Activated naive CD8-positive, alpha-beta T cell (primary cell): Measurements from ENCODE around the gene LRRC26.
A peak's percentile ranks its signal among the peaks of the same experiment; 100 is the strongest.

ENCODE experiments used
- H3K27ac Mint-ChIP-seq: one replicate; pipeline ENCODE4 v1.8.0; 2021; ENCODE audit warnings: mixed read lengths
- H3K27me3 Mint-ChIP-seq: one replicate; pipeline ENCODE4 v1.8.0; 2021; ENCODE audit warnings: mixed read lengths
- H3K36me3 Mint-ChIP-seq: one replicate; pipeline ENCODE4 v1.8.0; 2021; ENCODE audit warnings: mixed read lengths
- H3K4me1 Mint-ChIP-seq: one replicate; pipeline ENCODE4 v1.8.0; 2021; ENCODE audit warnings: low read depth, mixed read lengths
- H3K4me3 Mint-ChIP-seq: one replicate; pipeline ENCODE4 v1.8.0; 2021; ENCODE audit warnings: mild to moderate bottlenecking, mixed read lengths
- H3K9me3 Mint-ChIP-seq: one replicate; pipeline ENCODE4 v1.8.0; 2021; ENCODE audit warnings: low read depth, mixed read lengths

The LRRC26 gene

DNA sequence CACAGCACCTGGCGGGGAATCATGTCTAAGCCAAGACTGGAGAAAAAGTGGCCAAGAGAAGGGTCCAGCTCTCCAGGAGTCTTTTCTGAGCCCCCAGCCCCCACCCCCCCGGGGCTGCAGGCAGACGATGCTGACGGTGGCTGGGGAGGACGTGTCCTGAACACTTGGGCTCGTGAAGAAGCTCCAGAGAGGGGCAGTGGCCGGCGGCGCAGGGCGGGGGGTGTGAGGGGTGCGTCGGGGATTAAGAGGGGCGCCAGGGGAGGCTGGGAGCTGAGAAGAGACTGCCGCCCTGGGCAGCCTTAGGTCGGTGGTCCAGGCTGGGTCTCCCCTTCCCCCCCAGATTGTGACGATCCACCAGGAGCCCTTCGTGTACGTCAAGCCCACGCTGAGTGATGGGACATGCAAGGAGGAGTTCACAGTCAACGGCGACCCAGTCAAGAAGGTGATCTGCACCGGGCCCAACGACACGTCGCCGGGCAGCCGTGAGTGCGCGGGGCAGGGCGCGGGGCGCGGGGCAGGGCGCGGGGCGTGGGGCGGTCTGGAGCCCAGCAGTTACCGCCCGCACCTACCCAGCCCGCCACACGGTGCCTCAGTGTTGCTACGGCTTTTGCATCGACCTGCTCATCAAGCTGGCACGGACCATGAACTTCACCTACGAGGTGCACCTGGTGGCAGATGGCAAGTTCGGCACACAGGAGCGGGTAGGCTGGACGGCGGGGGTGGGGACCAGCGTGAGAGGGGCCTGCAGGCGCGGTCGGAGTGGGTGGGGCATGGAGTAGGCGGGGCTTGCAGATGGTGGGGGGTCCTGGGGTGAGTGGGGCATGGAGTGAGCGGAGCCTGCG, 8.9 kb downstream of the LRRC26 start:
- Mint-ChIP-seq H3K4me1 (peaks cover 19% of the 10 kb centered on the region), H3K4me3 (no peak overlapping the region), H3K9me3 (no peaks in the 10 kb centered on the region), H3K27ac (no peak overlapping the region), H3K27me3 (peaks cover 20% of the 10 kb centered on the region), H3K36me3 (no peaks in the 10 kb centered on the region)

DNA sequence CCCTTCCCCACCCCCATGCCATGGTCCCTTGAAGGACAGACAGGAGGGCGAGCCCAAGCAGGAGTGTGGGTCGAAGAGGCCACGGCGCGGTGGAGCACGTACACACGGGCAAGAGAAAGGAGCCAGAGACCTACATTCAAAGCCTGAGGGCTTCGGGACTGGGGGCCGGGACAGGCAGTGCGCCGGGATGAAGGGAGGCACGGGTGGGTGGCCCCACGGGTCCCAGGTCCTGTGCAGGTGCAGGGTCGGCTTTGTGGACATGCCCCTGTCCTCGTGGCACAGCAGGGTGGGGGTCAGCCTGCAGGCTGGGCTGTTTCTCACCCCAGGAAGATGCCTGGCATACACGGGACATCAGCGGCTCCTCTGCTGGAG, 9.8 kb downstream of the LRRC26 start:
- Mint-ChIP-seq H3K9me3 (no peaks in the 10 kb centered on the region), H3K27ac (no peak overlapping the region), H3K36me3 (no peaks in the 10 kb centered on the region)

GRCh38 chr9:137159105-137160053, 10.5 kb downstream of the LRRC26 start:
- no peaks in the 10 kb centered on the region for H3K9me3 Mint-ChIP-seq
- peaks cover 19% of the 10 kb centered on the region for H3K4me1 Mint-ChIP-seq
- no peaks in the 10 kb centered on the region for H3K36me3 Mint-ChIP-seq
- no peak overlapping the region for H3K27ac Mint-ChIP-seq
- no peak overlapping the region for H3K4me3 Mint-ChIP-seq
- peaks cover 22% of the 10 kb centered on the region for H3K27me3 Mint-ChIP-seq

More for the DNA sequence above, 9.8 kb downstream of the LRRC26 start:
- Mint-ChIP-seq H3K4me1 (peaks cover 19% of the 10 kb centered on the region), H3K4me3 (no peak overlapping the region), H3K27me3 (peaks cover 20% of the 10 kb centered on the region)

DNA sequence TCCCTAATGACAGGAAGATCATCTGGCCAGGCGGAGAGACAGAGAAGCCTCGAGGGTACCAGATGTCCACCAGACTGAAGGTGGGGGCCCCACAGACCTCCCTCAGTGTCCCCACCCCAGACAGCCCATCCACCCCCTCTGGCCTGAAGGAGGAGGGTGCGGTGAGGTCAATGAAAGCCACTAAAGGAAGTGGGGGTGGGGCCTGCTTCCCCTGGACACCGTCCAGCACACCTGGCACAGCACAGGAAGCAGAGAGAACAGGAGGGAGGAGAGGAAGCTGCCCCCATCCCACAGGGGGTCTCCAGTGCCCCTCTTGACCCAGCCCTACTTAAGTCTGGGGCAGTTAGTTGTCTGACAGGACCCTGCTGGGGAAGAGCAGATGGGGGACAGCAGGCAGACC, 11.2 kb downstream of the LRRC26 start:
- no peaks in the 10 kb centered on the region for H3K36me3 Mint-ChIP-seq
- H3K27me3 Mint-ChIP-seq = peaks cover 21% of the 10 kb centered on the region
- H3K9me3 Mint-ChIP-seq = no peaks in the 10 kb centered on the region
- no peak overlapping the region for H3K4me3 Mint-ChIP-seq
- no peak overlapping the region for H3K27ac Mint-ChIP-seq
- H3K4me1 Mint-ChIP-seq = peaks cover 19% of the 10 kb centered on the region

DNA sequence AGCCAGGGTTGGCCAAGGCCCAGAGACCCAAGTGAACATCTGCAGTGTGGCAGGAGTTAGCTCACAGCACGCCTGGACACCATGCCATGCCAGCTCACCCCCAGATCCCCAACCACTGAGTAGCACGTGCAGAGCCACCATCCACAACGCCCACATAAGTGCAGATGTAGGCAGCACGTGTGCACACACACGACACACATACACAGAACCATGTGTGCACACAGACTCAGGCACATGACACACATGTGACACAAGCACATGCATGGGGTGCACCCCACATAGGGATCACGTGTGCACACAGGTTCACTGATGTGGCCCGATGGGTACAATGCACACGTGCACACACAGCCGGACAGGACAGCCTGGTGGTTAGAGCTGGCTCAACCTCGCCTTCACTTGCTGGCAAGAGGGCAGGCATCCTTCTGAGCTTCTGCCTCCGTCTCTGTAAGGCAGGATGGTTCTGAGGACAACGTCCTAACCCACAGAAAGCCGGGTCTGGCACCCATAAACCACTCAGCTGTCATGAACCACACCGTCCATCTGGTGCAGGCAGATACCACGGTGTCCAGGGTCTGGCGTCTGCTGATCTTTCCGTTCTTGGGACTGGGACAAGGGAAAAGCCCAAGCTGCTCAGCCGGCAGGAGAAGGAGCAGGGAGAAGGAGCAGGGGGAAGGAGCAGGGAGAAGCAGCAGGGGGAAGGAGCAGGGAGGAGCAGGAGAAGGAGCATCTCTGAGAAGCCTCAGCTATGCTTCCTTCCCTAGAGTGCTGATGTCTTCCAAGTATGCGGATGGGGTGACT, 12.0 kb downstream of the LRRC26 start:
- Mint-ChIP-seq H3K36me3 (no peaks in the 10 kb centered on the region), H3K27me3 (peaks cover 18% of the 10 kb centered on the region), H3K4me3 (no peak overlapping the region), H3K9me3 (no peaks in the 10 kb centered on the region), H3K27ac (no peak overlapping the region), H3K4me1 (peaks cover 19% of the 10 kb centered on the region)

DNA sequence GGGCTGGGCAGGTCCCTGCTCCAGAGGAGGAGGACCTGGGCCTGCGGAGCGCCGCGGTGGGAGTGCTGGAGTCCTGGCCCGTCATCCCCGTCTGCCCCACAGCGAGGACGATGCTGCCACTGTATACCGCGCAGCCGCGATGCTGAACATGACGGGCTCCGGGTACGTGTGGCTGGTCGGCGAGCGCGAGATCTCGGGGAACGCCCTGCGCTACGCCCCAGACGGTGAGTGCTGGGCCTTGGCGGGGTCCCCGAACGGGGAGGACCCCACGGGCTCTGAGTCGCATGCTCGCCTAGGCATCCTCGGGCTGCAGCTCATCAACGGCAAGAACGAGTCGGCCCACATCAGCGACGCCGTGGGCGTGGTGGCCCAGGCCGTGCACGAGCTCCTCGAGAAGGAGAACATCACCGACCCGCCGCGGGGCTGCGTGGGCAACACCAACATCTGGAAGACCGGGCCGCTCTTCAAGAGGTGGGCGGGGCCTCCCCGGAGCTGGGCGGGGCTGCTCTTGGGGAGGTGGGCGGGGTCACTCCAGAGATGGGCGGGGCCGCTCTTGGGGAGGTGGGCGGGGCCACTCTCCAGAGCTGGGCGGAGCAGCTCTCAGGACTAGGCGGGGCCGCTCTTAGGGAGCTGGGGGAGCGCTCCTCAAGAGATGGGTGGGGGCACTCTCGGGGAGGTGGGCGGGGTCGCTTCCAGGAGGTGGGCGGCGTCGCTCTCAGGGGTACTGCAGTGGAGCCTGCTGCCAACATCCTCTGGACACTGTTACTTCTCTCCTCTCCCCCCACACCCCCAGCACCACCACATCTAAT, 13.1 kb downstream of the LRRC26 start:
- Mint-ChIP-seq H3K9me3 (no peaks in the 10 kb centered on the region), H3K27ac (no peak overlapping the region), H3K36me3 (no peaks in the 10 kb centered on the region), H3K4me3 (peak overlapping the region; percentile 53), H3K4me1 (peaks cover 19% of the 10 kb centered on the region), H3K27me3 (peaks cover 18% of the 10 kb centered on the region)

DNA sequence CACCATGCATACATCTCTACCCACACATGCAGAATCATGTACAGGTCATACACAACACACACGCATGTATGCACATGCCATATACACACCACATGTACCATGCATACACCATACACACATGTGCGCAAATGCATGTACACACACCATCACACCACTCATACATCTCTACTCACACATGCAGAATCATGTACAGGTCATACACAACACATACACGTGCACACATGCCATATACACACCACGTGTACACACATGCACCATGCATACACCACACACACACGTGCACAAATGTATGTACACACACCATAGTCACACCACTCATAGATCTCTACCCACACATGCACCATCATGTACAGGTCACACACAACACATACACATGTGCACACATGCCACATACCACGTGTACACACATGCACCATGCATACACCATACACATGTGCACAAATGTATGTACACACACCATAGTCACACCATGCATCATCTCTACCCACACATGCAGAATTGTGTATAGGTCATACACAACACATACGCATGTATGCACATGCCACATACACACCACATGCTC, 16.9 kb downstream of the LRRC26 start:
- no peaks in the 10 kb centered on the region for H3K9me3 Mint-ChIP-seq
- no peak overlapping the region for H3K4me3 Mint-ChIP-seq
- peaks cover 6% of the 10 kb centered on the region for H3K27me3 Mint-ChIP-seq
- no peaks in the 10 kb centered on the region for H3K36me3 Mint-ChIP-seq
- no peak overlapping the region for H3K27ac Mint-ChIP-seq
- peaks cover 11% of the 10 kb centered on the region for H3K4me1 Mint-ChIP-seq

DNA sequence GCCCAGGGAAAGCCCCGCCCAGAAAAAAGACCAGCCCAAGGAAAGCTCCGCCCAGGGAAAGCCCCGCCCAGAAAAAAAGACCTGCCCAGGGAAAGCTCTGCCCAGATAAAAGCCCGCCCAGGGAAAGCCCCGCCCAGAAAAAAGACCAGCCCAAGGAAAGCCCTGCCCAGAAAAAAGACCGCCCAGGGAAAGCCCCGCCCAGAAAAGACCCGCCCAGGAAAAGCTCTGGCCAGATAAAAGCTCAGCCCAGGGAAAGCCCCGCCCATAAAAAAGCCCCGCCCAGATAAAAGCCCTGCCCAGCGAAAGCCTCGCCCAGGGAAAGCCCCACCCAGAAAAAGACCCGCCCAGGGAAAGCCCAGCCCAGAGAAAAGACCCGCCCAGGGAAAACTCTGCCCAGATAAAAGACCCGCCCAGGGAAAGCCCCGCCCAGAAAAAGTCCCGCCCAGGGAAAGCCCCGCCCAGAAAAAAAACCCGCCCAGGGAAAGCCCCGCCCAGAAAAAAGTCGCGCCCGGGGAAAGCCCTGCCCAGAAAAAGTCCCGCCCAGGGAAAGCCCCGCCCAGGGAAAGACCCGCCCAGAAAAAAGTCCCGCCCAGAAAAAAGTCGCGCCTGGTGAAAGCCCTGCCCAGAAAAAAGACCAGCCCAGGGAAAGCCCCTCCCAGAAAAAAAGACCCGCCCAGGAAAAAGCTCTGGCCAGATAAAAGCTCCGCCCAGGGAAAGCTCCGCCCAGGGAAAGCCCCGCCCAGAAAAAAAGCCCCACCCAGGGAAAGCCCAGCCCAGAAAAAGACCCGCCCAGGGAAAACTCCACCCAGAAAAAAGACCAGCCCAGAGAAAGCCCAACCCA, 19.0 kb downstream of the LRRC26 start:
- H3K4me1 Mint-ChIP-seq = peaks cover 4% of the 10 kb centered on the region
- no peaks in the 10 kb centered on the region for H3K9me3 Mint-ChIP-seq
- H3K27ac Mint-ChIP-seq = peak overlapping the region; percentile 77
- H3K27me3 Mint-ChIP-seq = peaks cover 10% of the 10 kb centered on the region
- no peaks in the 10 kb centered on the region for H3K36me3 Mint-ChIP-seq
- H3K4me3 Mint-ChIP-seq = no peak overlapping the region

GRCh38 chr9:137149942-137150616, 19.8 kb downstream of the LRRC26 start:
- Mint-ChIP-seq H3K27ac (no peak overlapping the region), H3K27me3 (peaks cover 10% of the 10 kb centered on the region), H3K9me3 (no peaks in the 10 kb centered on the region), H3K4me3 (no peak overlapping the region), H3K36me3 (no peaks in the 10 kb centered on the region), H3K4me1 (peaks cover 4% of the 10 kb centered on the region)

- Mint-ChIP-seq H3K9me3 (no peaks in the 10 kb centered on the region), H3K4me3 (no peak overlapping the region), H3K27ac (no peak overlapping the region), H3K36me3 (no peaks in the 10 kb centered on the region), H3K4me1 (peaks cover 4% of the 10 kb centered on the region), H3K27me3 (peaks cover 8% of the 10 kb centered on the region)
Observed at GRCh38 chr9:137149363-137149762, 20.5 kb downstream of the LRRC26 start.

DNA sequence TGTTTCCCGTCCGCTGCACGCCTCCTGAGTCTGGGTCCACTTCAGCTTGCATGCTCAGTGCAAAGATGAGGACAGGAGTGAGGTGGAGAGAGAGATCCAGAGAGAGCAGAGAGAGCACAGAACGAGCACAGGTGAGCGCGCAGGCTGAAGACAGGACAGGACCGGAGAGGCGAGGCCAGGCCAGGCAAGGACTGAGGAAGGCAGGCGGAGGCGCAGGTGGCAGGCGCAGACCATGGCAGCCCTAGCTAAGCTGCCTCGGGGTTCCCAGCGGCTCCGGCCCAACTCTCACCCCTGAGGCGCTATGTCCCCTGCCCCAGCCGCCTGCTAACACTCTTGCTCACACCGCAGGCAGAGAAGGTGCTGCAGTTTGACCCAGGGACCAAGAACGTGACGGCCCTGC, 21.2 kb downstream of the LRRC26 start:
- Mint-ChIP-seq H3K36me3 (no peaks in the 10 kb centered on the region), H3K4me1 (peaks cover 4% of the 10 kb centered on the region), H3K4me3 (no peak overlapping the region), H3K27ac (no peak overlapping the region), H3K27me3 (peaks cover 9% of the 10 kb centered on the region), H3K9me3 (no peaks in the 10 kb centered on the region)

GRCh38 chr9:137148242-137148641, 21.6 kb downstream of the LRRC26 start:
- Mint-ChIP-seq H3K36me3 (no peaks in the 10 kb centered on the region), H3K27me3 (peaks cover 9% of the 10 kb centered on the region), H3K4me3 (no peak overlapping the region), H3K27ac (no peak overlapping the region), H3K4me1 (peaks cover 4% of the 10 kb centered on the region), H3K9me3 (no peaks in the 10 kb centered on the region)

DNA sequence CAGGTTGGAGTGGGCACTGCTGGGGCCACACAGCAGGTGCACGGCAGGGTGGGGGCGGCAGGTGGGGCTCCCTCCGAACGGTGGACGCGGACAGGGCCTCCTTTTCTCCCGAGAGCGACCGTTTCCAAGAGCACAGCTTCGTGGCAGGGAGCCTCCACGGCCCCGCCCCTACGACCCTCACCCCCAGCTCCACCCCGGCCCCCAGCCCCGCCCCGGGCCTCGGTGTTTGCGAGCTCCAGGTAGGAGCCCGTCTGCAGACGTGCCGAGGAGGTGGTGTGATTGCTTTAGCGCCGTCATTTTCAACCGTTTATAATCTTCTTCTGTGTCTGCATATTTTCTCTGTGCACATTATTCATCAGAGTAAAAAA, 22.1 kb downstream of the LRRC26 start:
- Mint-ChIP-seq H3K4me3 (no peak overlapping the region), H3K9me3 (no peaks in the 10 kb centered on the region), H3K36me3 (no peaks in the 10 kb centered on the region), H3K27ac (no peak overlapping the region), H3K27me3 (peaks cover 9% of the 10 kb centered on the region), H3K4me1 (peaks cover 4% of the 10 kb centered on the region)
